Measurements from ENCODE around the gene NEK6. TPM values are rescaled to one million over a fixed set of nuclear protein-coding genes. Genes with fewer than 3 reads are reported as not detected.

Gene NEK6
- total RNA-seq, 2 donors from 2014 or later = 15.5 to 23.6 TPM

- Histone ChIP-seq H3K27ac (no peak overlapping the region), H3K9me3 (no peaks in the 10 kb centered on the region), H3K4me1 (peaks cover 55% of the 10 kb centered on the region), H3K4me3 (no peak overlapping the region), H3K27me3 (no peaks in the 10 kb centered on the region), H3K36me3 (replicated peaks in 1 of 2; ENCODE audit: insufficient read depth in 1 of 2, low read depth in 2 of 2) (no peaks in the 10 kb centered on the region)
- 93% methylated on average over 13 of the region's 13 CpGs for WGBS, 2 donors
- no peak for TF ChIP-seq CTCF (IDR thresholded peaks at IDR 0.05)
- intact Hi-C loops (cut with DNase I) = no loop called here
- DNase-seq (no peak), ATAC-seq (no peak)
Observed at GRCh38 chr9:124268661-124269060, 10.9 kb downstream of the NEK6 start.

- ATAC-seq = no peak
- Histone ChIP-seq H3K27me3 (no peaks in the 10 kb centered on the region), H3K27ac (no peak overlapping the region), H3K9me3 (no peaks in the 10 kb centered on the region), H3K36me3 (replicated peaks in 1 of 2; ENCODE audit: insufficient read depth in 1 of 2, low read depth in 2 of 2) (no peaks in the 10 kb centered on the region), H3K4me1 (peaks cover 47% of the 10 kb centered on the region), H3K4me3 (no peak overlapping the region)
- no peak for TF ChIP-seq POLR2A (IDR thresholded peaks at IDR 0.05)
- TF ChIP-seq CTCF (IDR thresholded peaks at IDR 0.05) = no peak
- DNase-seq = no peak
- intact Hi-C loops (cut with DNase I) = no loop called here
- WGBS, 2 donors = 90 to 98% methylated on average over 6 of the region's 6 CpGs
Observed at GRCh38 chr9:124269556-124269955, 11.8 kb downstream of the NEK6 start.

GRCh38 chr9:124270504-124271335 is 13.0 kb downstream of the NEK6 start:
- H3K27ac ChIP-seq = peak overlapping the region; percentile 64 to 70 (median 68)

GRCh38 chr9:124271660-124272059 is 13.9 kb downstream of the NEK6 start:
- DNase-seq = peak in 3 of 4 donors; percentile 57 to 72 (median 69)

More at GRCh38 chr9:124270504-124271335, 13.0 kb downstream of the NEK6 start:
- Histone ChIP-seq H3K9me3 (no peaks in the 10 kb centered on the region), H3K27me3 (no peaks in the 10 kb centered on the region), H3K4me3 (no peak overlapping the region), H3K36me3 (replicated peaks in 1 of 2; ENCODE audit: insufficient read depth in 1 of 2, low read depth in 2 of 2) (no peaks in the 10 kb centered on the region), H3K4me1 (peaks cover 47% of the 10 kb centered on the region)
- peak; percentile 87 for ATAC-seq
- 26 to 62% methylated on average over 5 to 14 of the region's 14 CpGs for whole genome bisulfite sequencing, 2 donors
- intact Hi-C loops (cut with DNase I) = no loop called here
- peak; percentile 77 to 90 (median 88) for DNase-seq
- TF ChIP-seq POLR2A (IDR thresholded peaks at IDR 0.05) = peak in 1 of 3 donors; percentile 24
- TF ChIP-seq CTCF (IDR thresholded peaks at IDR 0.05) = no peak

More at GRCh38 chr9:124271660-124272059, 13.9 kb downstream of the NEK6 start:
- WGBS, 2 donors = 27 to 40% methylated on average over 6 to 7 of the region's 7 CpGs
- Histone ChIP-seq H3K4me1 (peaks cover 42% of the 10 kb centered on the region), H3K4me3 (no peak overlapping the region), H3K27ac (peak overlapping the region; percentile 64 to 70 (median 68)), H3K9me3 (no peaks in the 10 kb centered on the region), H3K27me3 (no peaks in the 10 kb centered on the region), H3K36me3 (replicated peaks in 1 of 2; ENCODE audit: insufficient read depth in 1 of 2, low read depth in 2 of 2) (no peaks in the 10 kb centered on the region)
- intact Hi-C loops (cut with DNase I) = no loop called here
- ATAC-seq = no peak
- no peak for TF ChIP-seq CTCF (IDR thresholded peaks at IDR 0.05)
- TF ChIP-seq POLR2A (IDR thresholded peaks at IDR 0.05) = no peak

Measured in body of pancreas (tissue), 4 donors.